Stimulated activated CD4-positive, alpha-beta T cell treated with anti-CD3 and anti-CD28 coated beads, Interleukin-12 subunit alpha, Interleukin-12 subunit beta, amount 100 ng/mL, for 24 hours (primary cell): ENCODE measurements around the gene RAC3.
A peak's percentile ranks its signal among the peaks of the same experiment; 100 is the strongest.
"Not testable (repeated sequence)": the region's sequence is repeated elsewhere in the genome, so short reads cannot be mapped to it uniquely, and the experiment has no call there.

Experiments used
- DNase-seq, 2 experiments: peaks; one replicate each; pipeline ENCODE4 v3.0.0-alpha.2; 2020; ENCODE audit warnings: low read depth in 2 of 2

Gene RAC3

DNA sequence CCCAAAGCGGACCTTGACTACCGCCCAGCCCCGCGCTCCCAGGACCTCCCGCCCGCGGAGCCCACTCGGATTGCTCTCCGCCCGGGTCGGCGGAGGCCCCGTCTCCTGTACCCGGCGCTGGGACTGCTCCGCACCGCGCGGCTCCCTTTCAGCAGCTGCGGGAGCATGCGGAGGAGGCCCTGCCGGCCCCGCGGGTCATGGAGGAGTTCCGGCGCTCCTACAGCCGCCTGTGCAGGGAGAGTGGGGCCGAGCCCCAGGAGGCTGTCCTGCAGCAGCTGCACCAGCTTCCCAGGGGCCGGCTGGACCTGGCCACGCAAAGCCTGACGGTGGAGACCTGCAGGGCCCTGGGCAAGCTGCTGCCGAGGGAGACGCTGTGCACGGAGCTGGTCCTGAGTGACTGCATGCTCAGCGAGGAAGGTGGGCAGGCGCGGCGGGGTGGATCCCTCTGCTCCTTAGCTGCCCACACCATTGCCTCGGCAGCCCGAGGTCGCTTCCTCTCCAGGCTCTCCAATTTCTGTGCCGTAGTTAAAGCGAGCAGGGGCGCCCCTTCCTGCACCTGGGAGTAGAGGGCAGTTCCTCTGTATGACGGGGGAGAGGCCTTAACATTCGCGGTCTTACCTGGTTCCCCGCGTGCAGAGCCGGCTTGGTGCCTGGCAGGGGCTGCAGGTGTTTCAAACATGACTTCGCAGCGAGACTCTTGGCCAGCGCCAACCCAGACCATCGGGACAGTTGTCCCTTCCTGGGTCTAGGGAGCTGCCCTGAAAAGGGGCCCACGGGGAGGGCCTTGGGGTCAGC lies 7.8 kb upstream of the RAC3 start:
- no peak for DNase-seq

DNA sequence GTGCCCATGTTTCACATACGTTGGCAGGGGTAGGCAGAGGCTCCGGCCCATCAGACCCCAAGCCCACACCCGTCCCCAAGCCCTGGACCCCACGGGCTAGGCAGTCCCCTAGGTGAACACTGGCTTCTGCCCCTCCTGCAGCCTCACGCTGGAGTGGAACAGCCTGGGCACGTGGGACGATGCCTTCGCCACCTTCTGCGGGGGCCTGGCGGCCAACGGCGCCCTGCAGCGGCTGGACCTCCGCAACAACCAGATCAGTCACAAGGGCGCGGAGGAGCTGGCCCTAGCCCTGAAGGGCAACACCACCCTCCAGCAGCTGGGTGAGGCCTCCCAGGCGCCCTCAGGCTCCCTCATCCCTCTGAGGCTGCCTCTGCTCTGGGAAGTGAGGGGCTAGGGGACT lies 6.6 kb upstream of the RAC3 start:
- no peak for DNase-seq

DNA sequence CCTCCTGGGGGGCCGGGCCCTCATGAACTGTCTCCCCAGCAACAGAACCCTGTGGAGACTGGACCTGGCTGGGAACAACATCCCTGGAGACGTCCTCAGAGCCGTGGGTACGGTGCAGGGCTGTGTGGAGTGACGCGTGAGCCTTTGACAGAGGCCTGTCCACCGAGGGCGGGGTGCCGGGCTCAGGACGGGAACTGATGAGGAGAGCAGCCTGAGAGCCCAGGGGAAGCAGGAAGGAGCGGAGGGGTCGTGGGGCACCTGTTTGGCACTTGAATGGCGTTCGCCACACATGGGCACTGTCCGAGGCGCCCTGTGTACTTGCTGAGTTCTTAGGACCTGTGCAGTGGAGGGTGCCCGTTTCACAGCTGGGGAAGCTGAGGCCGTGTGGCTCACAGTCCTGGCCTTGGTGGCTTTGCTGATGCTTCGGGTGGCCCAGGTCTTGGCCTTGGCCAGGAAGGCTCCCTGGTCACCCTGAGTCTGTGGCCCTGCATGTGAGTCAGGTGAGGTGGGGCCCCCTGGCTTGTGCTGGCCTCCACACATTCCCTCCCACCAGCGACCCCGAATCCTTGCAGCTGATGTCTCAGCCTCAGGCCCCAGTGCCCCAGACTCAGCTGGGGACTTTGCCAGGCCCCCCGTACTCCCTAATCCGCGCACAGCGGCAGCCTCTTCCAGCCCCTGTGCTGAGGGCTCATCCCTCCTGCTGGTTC lies 5.9 kb upstream of the RAC3 start:
- DNase-seq, result no peak

DNA sequence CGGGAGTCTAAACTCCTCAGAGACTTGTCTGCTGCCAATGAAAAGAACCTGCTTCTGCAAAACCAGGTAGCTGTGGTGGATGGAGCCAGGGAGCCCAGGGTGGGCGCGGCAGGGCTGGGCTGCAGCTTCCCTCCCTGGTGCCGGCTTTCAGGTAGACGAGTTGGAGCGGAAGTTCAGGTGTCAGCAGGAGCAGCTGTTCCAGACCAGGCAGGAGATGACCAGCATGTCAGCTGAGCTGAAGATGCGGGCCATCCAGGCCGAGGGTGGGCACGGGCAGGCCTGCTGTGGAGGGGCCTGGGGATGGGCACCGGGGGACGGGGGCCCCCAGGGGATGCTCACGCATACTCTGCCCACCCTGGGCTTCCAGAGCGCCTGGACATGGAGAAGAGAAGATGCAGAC lies 3.2 kb upstream of the RAC3 start:
- no peak for DNase-seq

DNA sequence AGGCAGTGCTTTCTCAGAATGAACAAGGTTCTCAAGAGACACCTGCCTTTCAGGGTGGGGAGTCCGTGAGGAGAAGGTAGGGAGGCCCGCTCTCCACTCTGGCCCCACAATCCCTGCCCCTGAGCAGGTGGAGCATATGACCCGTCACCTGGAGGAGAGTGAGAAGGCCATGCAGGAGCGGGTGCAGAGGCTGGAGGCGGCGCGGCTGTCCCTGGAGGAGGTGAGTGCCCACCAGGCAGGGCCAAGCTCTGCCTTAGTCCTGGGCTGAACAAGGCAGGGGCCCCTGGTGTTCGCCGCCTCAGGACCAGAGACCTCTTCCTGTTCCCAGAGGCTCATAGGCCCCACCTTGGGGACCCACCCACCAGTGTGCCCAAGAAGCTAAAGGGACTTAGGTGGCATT lies 2.5 kb upstream of the RAC3 start:
- DNase-seq, result no peak

- no peak for DNase-seq
These were observed 2.1 kb upstream of the RAC3 start for GRCh38 chr17:82029391-82029790.

DNA sequence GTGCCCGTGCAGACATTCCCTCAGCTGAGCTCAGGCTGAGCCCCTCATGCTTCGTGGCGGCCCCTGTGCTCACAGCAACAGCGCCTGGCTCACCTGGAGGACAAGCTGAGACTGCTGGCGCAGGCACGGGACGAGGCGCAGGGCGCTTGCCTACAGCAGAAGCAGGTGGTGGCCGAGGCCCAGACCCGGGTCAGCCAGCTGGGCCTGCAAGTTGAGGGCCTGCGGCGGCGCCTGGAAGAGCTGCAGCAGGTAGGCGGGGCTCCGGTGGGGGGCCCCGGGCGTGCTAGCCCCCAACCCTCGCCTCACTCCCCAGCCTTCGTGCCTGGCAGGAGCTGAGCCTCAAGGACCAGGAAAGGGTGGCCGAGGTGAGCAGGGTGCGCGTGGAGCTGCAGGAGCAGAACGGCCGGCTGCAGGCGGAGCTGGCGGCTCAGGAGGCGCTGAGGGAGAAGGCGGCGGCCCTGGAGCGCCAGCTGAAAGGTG lies 1.4 kb upstream of the RAC3 start:
- no peak for DNase-seq

- DNase-seq, result peak; percentile 61 to 80
These were observed 792 bp upstream of the RAC3 start for GRCh38 chr17:82030470-82031302.

DNA sequence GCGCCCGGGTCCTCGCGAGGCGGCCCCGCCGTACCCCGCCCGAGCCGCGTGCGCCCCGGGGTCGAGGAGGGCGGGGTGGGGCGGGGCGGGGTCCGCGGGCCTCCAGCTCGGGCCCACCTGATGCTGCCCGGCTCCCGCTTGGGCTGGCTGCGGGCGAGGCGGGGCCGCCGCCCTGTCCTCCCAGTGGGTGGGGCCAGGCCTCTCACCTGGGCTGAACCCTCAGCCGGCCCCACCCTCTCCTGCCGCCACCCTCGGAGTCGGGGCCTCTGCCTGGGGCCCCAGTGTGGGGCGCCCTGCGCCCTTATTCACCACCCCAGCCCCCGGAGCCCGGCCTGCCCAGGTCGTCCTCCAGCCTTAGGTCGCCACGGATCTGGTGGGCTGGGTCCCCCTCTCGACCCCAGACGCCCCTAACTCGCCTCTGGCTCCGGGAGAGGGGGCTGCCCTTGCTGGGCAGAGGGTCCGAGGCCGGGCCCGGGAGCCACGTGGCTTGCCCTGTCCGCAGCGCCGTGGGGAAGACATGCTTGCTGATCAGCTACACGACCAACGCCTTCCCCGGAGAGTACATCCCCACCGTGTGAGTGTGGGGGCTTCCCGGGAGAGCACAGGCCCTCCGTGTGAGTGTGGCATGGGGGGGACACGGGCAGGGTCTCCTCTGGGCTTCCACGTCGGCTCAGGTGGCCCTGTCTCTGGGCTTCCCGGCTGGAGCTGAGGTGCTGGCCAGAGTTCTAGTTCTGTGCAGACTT lies 578 bp downstream of the RAC3 start:
- DNase-seq, result peak in 1 of 2 experiments; percentile 40

DNA sequence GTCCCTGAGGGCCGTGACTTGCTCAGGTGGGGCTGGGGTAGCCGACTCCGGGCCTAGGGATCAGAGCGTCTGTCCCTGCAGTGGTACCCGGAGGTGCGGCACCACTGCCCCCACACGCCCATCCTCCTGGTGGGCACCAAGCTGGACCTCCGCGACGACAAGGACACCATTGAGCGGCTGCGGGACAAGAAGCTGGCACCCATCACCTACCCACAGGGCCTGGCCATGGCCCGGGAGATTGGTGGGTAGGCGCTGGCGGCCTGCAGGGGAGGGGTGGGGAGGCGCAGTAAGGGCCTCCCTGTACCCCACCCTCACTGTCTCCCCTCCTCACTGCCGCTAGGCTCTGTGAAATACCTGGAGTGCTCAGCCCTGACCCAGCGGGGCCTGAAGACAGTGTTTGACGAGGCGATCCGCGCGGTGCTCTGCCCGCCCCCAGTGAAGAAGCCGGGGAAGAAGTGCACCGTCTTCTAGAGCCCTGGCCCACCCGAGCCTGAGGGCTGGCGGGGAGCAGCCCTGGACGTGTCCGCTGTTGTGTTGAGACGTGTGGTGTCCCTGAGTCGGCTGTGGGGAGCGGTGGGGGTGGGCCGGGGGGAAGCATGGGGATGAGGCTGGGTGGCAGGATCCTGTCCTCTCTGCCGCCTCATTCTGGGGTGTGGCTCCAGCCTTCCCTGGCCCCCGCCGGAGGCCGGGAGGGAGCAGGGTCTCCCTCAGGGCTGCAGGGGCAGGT lies 2.0 kb downstream of the RAC3 start:
- DNase-seq, result no peak

DNA sequence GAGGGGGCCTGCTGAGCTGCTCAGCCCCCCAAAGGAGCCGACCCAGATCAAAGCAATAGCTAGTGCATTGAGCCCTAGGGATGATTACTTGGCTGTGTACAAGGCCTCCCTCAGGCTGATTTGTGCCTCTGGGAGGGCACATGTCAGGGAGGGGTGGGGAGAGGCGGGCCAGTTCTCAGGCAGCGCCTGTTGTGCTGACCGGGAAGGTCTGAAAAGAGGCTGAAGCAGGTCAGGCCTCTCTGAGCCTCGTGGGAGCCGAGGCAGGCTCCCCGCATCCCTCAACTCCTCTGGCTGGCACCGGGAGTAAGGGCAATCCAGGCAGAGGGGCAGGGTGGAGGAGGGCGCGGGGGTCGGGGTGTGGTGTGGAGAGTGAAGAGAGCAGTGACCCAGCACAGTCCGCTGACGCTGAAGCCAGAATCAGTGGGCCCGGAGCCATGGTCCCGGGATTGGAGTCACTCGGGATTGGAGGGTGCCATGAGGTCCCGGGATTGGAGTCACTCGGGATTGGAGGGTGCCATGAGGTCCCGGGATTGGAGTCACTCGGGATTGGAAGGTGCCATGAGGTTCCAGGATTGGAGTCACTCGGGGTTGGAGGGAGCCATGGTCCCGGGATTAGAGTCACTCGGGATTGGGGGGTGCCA lies 3.0 kb downstream of the RAC3 start:
- DNase-seq, result no peak

DNA sequence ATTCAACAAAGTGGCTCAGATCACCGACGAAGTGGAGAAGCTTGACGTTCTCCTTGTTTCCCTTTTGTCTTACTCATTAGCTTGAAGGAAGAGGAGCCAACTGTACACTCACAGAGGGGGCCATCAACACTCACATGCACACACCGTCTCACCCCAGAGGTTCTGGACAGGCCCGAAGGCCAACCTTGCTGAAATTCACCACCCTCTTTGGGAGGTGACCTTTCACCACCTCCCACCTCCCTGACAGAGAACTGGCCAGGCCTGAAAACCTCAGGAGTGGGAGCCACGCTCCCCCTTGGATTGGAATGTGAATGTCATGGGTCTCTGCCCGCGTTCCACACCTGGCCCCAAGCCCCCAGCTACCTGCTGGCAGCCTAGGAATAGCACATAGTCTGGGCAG lies 4.0 kb downstream of the RAC3 start:
- no peak for DNase-seq

DNA sequence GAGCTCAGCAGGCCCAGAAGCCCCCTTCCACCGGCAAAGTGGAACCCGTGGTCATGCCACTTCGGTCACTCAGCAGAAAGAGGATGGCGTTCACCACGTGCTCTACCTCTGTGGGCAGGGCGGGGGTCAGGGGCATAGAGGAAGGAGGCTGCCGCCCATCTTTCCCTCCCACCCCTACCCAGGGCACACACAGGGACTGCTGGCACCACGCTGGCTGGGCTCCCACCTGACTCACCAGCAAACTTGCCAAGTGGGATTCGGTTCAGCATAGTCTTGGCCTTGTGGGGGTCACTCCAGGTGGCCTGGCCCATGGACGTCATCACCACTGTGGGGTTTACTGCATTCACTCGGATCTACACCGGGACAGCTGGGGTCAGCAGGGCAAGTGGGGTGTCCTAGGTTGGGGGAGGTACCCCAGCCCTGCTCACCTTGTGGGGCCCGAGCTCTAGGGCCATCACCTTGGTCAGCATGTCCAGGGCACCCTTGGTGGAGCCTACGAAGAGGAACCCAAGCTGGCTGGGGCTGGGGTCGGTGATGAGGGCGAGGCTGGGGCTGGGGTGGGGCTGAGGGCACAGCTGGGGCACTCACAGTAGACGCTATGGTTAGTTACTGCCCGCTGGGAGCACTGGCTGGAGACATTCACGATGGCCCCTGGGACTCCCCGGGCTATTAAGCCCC lies 4.6 kb downstream of the RAC3 start:
- DNase-seq, result no peak

- no peak for DNase-seq
These were observed 5.2 kb downstream of the RAC3 start for GRCh38 chr17:82036634-82037091.

DNA sequence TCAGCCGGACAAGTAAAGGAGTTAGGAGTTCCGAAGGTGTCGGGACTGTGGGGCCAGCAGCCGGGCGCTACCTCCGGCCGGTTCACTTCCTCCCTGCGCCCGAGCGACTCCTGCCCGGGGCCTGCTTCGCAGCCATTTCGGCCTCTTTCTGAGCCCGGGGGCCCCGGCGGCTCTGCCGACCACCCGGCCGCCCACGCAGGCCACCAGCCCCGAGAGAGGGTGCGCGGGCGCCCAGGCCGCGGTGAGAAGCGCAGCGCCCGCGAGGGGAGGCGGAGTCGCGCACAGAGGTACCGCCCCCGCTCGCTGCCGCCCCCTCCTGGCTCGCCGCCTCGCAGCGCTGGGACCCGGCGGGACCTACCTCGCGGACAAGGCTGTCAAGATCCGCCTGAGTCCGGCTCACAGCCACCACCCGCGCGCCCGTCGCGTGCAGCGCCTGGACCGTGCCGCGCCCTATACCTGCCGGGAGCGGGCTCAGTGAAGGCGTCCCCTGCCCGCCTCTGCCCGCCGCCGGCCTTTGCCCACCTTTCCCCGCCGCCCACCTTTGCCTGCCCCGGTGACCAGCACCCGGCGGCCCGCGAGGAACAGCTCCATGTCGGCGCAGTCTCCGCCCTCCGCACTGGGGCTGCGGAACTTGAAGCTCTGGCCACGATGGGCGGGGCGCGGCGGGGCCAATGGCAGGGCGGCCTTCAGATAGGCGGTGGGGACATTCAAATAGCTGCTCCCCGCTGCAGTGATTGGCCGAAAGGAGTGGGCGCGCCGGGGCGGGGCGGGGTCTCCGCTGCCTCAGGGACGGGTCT lies 5.8 kb downstream of the RAC3 start, which contains the start of gene DCXR:
TSS of gene DCXR (minus strand) at position 606 of the 797 bp plus-strand sequence. CDS start at position 591, 15 bp downstream.
- peak; percentile 82 to 97 for DNase-seq

DNA sequence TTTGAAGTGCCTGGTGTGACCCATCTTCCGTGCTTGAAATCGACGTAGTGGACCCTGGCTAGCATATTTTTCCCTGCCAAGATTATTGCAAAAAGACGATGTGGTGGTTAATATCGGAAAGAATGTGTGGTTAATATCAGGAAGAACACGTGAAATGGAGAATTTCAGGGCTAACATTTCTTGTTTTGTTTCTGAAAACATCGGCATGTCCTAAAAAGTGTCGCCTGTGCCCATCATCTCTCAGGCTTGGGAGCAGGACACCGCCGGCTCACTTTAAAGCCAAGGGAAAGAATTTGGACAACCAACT lies 6.4 kb downstream of the RAC3 start:
- DNase-seq, result no peak

GRCh38 chr17:82038796-82039409 lies 7.4 kb downstream of the RAC3 start:
- not testable (repeated sequence) for DNase-seq

DNA sequence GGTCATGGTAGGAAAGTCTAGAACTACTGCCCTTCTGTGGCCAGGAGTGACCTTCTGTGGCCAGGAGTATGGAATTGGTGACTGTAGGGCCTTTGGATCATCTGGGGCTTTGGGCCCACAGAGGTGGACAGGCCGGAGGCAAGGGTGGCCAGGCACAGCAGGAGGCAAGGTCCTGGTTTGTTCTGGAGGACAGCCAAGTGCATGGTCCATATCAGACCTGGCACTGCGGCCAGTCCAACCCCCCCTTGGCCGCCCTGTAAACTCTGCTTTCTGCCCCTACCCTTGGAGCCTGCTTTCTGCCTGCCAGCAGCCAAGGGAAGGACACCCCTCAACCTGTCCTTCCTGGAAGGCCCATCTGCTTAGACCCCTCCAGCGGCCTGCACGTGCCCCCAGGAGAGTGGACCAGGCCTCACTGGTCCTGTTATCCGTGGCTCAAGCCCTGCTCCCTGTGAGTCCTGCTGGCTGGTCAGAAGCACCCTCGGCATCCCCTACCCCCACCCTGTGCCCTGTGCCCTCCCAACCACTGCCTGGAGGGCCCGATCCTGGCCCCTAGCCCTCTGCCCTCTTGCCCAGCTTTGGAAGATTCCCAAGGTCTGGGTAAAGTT lies 8.3 kb downstream of the RAC3 start:
- DNase-seq, result no peak
